LNCaP clone FGC (cell line): Measurements from ENCODE around the gene NBPF9.
"Not testable (repeated sequence)": the region's sequence is repeated elsewhere in the genome, so short reads cannot be mapped to it uniquely, and the experiment has no call there.

Experiments
- DNase-seq: peaks from one replicate; pipeline ENCODE4 v3.0.0-alpha.2; 2011; ENCODE audit warnings: low read depth
- H3K4me3 ChIP-seq: 2 replicates; pipeline ENCODE4 v1.5.1; 2011; ENCODE audit warnings: mild to moderate bottlenecking, low read depth, low read length, control low read depth

The NBPF9 gene

GRCh38 chr1:149018577-149018976, 84.8 kb downstream of the NBPF9 start:
- DNase-seq, H3K4me3 ChIP-seq: not testable (repeated sequence)

- DNase-seq, H3K4me3 ChIP-seq: not testable (repeated sequence)
Measured at GRCh38 chr1:149016626-149017025, 86.7 kb downstream of the NBPF9 start.

DNA sequence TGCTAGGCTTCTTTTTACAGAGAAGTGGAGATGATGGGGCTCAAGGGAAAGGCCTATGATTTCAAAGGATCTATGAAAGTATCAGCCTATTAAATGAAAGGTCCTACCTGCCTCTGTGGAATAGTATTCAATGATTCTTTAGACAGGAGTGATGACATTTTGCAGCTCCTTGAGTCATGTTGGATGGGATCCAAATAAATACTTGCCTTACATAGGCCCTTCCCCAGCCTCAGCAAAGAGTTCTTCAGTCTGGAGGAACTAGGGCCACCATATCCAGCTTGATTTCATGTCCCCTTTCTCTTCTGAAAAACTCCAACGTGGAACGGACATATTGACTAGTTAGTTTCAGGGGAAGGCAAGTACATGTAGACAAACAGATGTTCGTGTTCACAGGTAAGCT, 87.8 kb downstream of the NBPF9 start:
- H3K4me3 ChIP-seq, DNase-seq: not testable (repeated sequence)

GRCh38 chr1:149013513-149013912, 89.8 kb downstream of the NBPF9 start:
- H3K4me3 ChIP-seq, DNase-seq: not testable (repeated sequence)

GRCh38 chr1:149012599-149012998, 90.8 kb downstream of the NBPF9 start:
- not testable (repeated sequence) for DNase-seq, H3K4me3 ChIP-seq

DNA sequence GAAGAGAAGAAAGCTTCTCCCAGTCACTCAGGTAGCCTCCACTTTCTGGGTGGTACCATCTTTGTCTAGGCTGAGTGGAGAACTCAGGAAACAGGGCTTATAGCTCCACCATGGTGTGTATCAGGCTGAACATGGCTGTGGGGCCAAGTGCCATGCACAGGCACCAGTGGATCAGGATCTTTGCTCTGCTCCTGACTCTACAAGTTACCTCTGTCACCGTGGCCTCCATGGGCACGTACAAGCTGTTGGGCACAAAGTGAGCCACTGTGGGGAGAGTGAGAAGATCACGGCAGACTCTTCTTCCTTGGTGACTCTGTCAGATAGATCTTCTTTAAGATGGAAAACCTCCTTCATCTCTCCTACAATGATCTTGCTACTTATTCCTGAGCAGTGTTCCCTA, 93.6 kb downstream of the NBPF9 start:
- not testable (repeated sequence) for H3K4me3 ChIP-seq, DNase-seq

DNA sequence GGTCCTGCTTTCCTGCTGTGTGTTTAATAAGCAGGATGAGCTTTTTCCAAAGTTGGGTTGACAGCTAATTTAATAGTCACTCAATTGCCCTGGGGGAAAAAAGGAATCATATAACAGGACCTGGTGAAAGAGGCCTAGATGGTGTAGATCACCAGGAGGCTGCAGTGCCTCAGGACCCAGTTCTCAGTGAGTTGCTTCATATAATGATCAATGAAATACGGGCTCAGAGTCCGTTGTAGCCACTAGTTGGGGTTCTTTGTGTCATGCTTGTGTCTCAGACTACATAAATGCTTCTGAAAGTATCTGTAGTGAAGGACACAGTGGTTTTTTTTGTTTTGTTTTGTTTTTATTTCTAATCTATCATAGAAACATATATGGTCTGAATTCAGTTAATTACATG, 94.6 kb downstream of the NBPF9 start:
- H3K4me3 ChIP-seq, DNase-seq: not testable (repeated sequence)

DNA sequence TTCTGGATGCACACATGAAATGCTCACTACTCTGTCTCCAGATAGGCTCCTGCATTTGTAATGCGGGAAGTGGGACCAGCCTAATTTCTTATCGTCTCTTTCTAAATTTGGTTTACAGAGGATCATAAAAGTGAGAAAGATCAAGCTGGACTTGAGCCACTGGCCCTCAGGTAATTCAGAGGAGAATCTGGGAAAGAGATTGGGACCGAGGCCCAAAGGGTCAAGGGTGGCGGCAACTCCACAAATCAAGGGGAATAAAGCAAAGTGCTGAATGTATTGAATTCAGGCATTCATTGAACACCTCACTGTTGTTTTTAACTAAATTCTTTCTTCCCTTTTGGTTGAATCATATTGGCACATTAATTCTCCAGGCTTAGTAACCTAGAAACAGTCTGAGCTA, 95.0 kb downstream of the NBPF9 start:
- not testable (repeated sequence) for H3K4me3 ChIP-seq, DNase-seq
